GM18511 (cell line): ENCODE results near the gene CGB5.
"Not testable (repeated sequence)": the region's sequence is repeated elsewhere in the genome, so short reads cannot be mapped to it uniquely, and the experiment has no call there.

Experiments used
- ATAC-seq: cut with Tn5 transposase; IDR thresholded peaks from one replicate; pipeline ENCODE4 v1.9.1; 2021; ENCODE audit warnings: mild to moderate bottlenecking, moderate library complexity; ENCODE audit not compliant: unreplicated experiment

The CGB5 gene

GRCh38 chr19:49043548-49043947, at the start of gene CGB5:
Gene CGB5 (plus strand): TSS chr19:49043848. CDS start chr19:49044210, 362 bp downstream.
- not testable (repeated sequence) for ATAC-seq

DNA sequence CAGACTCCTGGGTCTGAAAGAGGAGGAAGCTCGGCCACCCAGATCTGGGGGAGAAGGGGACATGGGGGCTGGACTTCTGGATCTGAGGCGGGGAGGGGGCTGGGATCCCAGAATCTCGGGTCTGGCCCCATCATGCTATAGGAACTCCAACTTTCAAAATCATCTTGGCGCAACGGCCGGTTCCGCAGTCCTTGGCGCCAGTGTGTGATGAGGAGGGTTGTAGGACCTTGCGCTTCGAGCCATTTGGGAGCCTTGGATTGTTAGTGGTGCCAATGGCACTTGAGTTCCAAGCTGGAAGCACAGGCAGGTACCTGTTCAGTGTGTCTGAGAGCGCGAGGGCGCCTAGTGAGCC, 49.6 kb upstream of the CGB5 start:
- ATAC-seq: no peak

GRCh38 chr19:48997972-48998371, 45.7 kb upstream of the CGB5 start:
- no peak for ATAC-seq

DNA sequence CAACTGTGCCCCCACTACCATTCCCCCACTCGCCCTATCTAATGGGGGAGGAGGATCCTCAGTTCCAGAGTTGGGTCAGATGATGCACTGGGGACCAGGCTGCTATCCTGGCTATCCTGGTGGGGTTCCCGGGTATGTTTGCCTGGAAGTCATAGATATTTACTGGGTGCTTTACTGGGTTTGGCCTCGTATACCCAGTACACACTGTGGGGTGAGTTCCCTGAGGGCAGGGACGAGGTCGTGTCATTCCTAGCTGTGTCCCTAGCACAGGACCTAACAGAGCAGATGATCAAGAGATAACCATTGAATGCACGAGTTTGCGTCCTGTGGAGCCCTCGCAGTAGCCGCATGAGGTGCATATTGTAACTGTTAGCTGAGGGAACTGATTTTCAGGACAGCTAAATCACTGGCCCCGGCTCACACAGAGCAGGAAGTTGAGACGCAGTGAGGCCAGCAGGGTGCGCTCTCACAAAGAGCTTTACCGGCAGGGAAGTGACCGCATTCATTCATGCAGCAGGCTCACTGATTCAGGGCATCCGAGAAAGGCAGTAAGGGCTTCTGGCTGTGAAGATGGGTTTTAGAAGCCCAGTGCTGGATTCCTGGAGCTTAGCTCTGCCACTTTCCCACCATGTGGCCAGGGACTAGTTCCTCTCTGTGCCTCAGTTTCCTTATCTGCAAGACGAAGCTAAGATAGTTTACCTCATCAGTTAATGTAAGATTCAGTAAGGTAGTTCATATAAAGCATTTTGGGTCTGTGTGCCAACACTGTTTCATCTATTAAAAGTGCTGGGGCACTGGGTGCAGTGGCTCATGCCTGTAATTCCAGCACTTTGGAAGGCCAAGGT, 43.9 kb upstream of the CGB5 start:
- no peak for ATAC-seq

DNA sequence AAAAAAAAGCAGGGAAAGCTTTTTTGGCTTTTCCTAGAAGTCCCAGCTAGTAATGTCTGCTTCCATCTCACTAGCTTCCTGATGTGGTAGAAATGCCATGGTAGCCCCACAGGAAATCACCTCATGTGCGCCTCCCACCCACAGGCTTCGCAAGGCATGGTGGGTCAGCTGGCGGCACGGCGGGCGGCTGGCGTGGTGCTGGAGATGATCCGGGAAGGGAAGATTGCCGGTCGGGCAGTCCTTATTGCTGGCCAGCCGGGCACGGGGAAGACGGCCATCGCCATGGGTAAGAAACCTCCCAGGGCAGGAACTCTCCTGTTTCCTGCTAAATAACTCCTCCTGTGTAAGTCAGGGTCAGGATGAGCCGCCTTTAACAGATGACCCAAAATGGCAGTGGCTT, 39.5 kb upstream of the CGB5 start:
- no peak for ATAC-seq

DNA sequence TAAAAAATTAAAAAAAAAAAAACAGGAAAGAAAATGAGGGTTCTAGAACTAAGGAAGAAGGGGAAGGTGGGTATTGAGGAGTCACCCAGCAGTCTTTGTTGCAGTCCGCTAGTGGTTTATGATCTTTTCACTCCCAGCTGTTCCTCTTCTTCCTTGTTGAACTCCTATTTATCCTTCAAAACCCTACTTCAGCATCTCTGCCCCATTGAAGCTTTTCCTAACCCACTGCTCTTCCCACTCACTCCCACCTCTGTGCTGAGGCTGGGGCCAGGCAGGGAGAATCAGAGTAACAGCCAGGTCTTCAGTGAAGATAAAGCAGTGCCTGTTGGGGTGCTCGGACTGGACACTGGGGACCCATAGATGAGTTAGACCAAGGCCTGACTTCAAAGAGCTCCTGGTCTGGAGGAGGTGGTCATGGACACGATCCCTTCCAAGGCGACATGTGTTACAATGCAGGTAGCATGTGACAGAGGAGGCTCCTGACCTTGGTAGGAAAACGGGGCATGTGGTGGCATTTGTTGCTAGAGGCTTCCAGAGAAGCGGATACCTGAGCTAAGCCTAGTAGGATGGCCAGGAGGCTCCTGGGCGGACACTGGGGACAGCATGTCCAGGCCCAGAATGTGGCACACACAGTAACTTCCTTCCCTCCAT, 38.6 kb upstream of the CGB5 start:
- ATAC-seq: no peak

DNA sequence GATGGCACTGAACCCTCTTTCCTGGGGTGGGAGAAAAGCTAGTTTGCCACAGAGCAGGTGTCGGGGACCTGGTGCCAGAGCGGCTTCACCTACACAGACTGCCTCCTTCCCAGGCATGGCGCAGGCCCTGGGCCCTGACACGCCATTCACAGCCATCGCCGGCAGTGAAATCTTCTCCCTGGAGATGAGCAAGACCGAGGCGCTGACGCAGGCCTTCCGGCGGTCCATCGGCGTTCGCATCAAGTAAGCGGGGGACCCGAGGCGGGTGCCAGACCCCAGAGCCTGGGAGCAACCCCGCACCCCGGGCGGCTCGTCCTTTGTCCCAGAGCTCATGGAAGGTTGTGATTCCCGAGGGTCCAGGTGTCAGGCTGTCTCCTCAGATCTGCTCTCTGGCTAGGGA, 36.7 kb upstream of the CGB5 start:
- ATAC-seq: no peak

- ATAC-seq: no peak
These were observed 33.8 kb upstream of the CGB5 start for GRCh38 chr19:49009828-49010227.

DNA sequence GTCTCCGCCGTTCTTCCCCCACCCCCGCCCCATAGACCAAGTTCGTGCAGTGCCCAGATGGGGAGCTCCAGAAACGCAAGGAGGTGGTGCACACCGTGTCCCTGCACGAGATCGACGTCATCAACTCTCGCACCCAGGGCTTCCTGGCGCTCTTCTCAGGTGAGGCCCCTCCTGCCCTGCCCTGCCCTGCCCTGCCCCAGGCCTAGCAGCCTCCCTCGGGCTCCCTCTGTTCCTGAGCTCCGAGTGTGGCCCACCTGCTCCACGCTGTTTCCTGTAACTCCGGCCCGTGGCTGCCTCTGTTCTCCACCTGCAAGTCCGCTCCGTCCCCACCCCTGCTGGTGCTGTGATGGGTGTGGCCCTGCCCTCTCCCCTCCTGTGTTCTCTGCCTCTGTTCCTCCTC, 33.2 kb upstream of the CGB5 start:
- no peak for ATAC-seq

DNA sequence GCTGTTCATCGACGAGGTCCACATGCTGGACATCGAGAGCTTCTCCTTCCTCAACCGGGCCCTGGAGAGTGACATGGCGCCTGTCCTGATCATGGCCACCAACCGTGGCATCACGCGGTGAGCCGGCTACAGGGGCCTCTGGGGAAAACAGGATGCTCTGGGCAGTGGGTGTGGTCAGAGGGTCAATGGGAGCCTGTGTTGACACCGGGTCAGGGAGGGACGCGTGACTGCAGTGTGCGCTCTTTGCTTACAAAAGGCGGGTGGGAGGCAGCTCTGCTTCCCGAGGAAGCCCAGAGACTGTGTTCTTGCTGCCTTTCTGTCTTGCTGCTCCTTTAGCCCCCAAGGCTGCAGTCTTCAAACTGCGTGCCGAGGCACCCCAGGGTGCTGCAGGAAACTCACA, 32.5 kb upstream of the CGB5 start:
- no peak for ATAC-seq

GRCh38 chr19:49014123-49014869, 29.4 kb upstream of the CGB5 start:
- ATAC-seq: no peak

GRCh38 chr19:49014870-49015255, 28.8 kb upstream of the CGB5 start:
- ATAC-seq: no peak

GRCh38 chr19:49016067-49016839, 27.4 kb upstream of the CGB5 start:
- ATAC-seq: no peak

GRCh38 chr19:49017041-49017665, 26.5 kb upstream of the CGB5 start, which contains the start of gene LHB:
Gene LHB (minus strand): TSS chr19:49017091. CDS start chr19:49017081, 10 bp downstream.
- no peak for ATAC-seq

DNA sequence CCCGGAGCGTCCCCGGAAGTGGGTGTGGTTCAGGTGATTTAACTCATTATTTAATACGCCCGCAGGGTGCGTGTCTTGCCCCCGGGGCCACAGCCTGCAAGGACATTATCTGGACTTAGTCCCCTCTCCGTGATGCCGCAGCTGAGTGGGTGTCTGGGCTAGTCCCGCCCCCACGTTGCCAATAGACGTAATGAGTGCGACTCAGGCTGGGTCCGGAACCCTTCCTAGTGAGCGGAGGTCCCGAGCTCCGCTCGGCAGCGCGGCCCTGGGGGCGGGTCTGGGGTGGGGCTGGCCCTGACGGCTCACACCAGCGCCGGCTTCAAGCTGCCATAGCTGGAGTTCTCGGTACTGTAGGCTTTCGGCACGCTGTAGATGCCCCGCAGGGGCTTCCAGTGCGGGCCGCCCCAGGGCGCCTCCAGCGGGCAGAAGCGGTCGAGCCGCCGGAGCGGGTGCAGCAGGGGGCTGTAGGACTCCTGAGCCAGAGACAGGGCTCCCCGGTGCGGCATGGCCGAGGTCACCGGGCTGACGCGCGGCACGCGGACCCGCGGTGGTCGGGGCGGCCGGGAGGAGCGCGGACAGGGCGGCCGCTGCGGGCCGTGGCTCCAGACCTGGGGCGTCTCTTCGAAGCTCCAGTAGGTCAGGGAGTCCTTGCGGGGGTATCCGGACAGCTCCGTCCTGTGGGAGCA, 25.8 kb upstream of the CGB5 start:
- ATAC-seq: no peak

GRCh38 chr19:49018388-49019241, 25.0 kb upstream of the CGB5 start:
- not testable (repeated sequence) for ATAC-seq

DNA sequence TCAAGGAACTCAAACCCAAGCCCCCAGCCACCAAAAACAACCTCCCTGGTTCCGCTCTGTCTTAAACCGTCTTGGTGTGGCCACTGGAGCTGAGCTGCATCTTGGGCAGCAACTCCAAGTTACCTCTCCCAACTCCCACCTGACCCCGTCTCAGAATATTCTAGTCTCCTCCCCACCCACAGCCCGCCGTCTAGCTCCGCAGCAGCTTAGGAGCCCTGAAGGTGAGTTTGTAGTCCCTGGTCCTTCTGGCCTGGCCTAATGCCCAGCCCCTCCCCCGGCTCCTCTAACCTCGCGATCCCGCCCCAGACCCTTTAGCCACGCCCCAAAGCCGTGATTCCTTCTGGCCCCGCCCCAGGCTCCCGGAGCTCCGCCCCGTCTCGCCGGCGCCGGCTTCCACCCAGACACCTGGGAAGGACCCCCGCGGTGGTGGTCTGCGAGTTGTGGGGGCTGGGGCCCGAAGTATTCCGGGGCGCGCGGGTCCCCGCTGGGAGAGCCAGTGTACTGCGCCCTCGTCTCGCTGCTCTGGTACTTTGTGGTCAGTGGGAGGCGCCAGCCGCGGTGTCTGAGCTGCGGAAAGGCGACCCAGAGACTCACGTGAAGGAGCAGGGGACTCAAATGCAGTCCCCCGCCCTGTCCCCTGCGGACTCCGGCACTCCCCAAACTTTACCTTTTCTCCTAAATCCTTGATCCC, 24.3 kb upstream of the CGB5 start:
- ATAC-seq: no peak

DNA sequence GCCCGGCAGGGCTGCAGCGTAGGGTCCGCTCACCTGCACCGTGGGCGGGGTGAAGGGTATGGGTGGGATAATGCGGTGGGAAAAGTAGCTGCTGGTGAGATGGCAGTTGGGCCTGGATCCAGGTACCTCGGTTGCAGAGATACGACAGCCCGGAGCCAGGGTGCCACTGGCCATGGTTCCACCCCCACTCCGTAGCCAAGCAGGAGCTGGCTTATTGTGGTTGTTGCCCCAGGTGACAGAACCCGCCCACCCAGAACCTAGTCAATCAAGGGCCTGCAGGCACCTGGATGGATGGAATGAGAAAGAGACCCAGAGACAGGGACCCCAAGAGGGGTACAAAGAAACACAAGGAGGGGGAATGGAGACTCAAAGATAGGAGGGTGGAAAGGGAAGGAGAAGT, 23.3 kb upstream of the CGB5 start:
- ATAC-seq: no peak
